Measurements from ENCODE around the gene PCCA. TPM values are rescaled to one million over a fixed set of nuclear protein-coding genes. Genes with fewer than 3 reads are reported as not detected.

Gene PCCA
- total and polyA plus RNA-seq, 3 experiments from 2014 or later, result 6.1 to 9.5 (median 6.2) TPM

GRCh38 chr13:100298691-100299090, 209.8 kb downstream of the PCCA start:
- peak overlapping the region in 1 of 8 donors; percentile 89 for H3K27ac Mint-ChIP-seq
- H3K9me3 Mint-ChIP-seq, result peaks cover 0 to 5% (median 0%) of the 10 kb centered on the region in 5 donors
- ChIA-PET POLR2A (no interaction called here), CTCF (no interaction called here)
- Histone ChIP-seq H3K27ac (ENCODE audit: low read depth, low read length) (no peak overlapping the region), H3K9me3 (ENCODE audit: low read length) (no peaks in the 10 kb centered on the region), H3K4me3 (ENCODE audit: low read length) (no peak overlapping the region), H3K36me3 (ENCODE audit: insufficient read depth, low read length) (no peaks in the 10 kb centered on the region), H3K4me1 (ENCODE audit: insufficient read depth, low read length) (no peaks in the 10 kb centered on the region), H3K27me3 (ENCODE audit: insufficient read depth, low read length, poor library complexity, severe bottlenecking) (no peaks in the 10 kb centered on the region)
- H3K4me3 Mint-ChIP-seq, result no peak overlapping the region
- H3K27me3 Mint-ChIP-seq, result no peaks in the 10 kb centered on the region
- H3K4me1 Mint-ChIP-seq, result peaks cover 0 to 3% (median 3%) of the 10 kb centered on the region in 3 donors
- peaks cover 0 to 24% (median 9%) of the 10 kb centered on the region in 3 donors for H3K36me3 Mint-ChIP-seq
- no peak for DNase-seq

DNA sequence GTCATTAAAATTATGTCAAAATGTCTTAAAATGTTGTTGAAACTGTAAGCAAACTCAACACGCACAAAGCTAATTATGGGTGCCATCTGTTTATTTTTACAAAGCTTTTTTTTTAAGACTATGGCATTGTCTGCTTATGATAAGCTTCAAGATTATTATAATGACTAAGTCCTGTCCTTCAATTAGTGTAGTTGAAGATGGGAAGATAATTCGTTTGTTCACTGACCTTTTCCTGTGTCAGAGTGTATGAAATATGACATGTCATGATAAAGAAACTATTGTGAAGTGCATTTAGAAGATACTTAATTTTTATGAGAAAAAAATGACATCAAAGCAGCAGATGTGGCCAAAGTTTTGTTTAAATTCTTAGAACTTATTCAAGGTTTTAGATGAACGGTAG, 211.3 kb downstream of the PCCA start:
- Mint-ChIP-seq H3K9me3 (peaks cover 0 to 5% (median 0%) of the 10 kb centered on the region in 5 donors), H3K4me1 (peaks cover 0 to 3% (median 3%) of the 10 kb centered on the region in 3 donors), H3K36me3 (peaks cover 4 to 29% (median 11%) of the 10 kb centered on the region in 3 donors), H3K27ac (no peak overlapping the region), H3K4me3 (no peak overlapping the region), H3K27me3 (no peaks in the 10 kb centered on the region)
- Histone ChIP-seq H3K4me3 (ENCODE audit: low read length) (no peak overlapping the region), H3K4me1 (ENCODE audit: insufficient read depth, low read length) (no peaks in the 10 kb centered on the region), H3K27ac (ENCODE audit: low read depth, low read length) (no peak overlapping the region), H3K9me3 (ENCODE audit: low read length) (no peaks in the 10 kb centered on the region), H3K27me3 (ENCODE audit: insufficient read depth, low read length, poor library complexity, severe bottlenecking) (no peaks in the 10 kb centered on the region), H3K36me3 (ENCODE audit: insufficient read depth, low read length) (no peaks in the 10 kb centered on the region)
- DNase-seq, result no peak
- ChIA-PET CTCF (no interaction called here), POLR2A (no interaction called here)

DNA sequence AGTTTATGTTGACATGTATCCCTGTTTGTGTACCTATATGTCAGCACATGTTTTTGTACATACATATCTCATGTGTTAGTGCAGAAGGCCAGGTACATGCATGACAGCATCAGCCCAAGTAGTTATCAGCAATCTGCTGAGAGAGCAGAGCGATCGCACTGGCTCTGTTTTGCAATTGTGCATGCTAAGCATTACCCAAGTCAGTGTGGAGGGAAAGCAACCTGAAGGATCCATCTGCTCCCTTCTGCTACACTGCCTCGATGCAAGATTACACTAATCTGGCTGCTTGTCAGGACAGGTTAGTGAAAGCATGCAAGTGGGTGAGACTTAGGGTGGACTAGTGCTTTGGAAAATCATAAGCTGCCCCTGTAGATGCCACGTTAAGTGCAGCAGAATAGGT, 211.8 kb downstream of the PCCA start:
- no peaks in the 10 kb centered on the region for H3K27me3 Mint-ChIP-seq
- no peaks in the 10 kb centered on the region for H3K27me3 ChIP-seq (ENCODE audit: insufficient read depth, low read length, poor library complexity, severe bottlenecking)
- H3K9me3 Mint-ChIP-seq, result peaks cover 0 to 5% (median 0%) of the 10 kb centered on the region in 5 donors
- H3K27ac ChIP-seq (ENCODE audit: low read depth, low read length), result no peak overlapping the region
- peaks cover 0 to 3% (median 3%) of the 10 kb centered on the region in 3 donors for H3K4me1 Mint-ChIP-seq
- ChIA-PET CTCF (no interaction called here), POLR2A (no interaction called here)
- DNase-seq, result no peak
- no peak overlapping the region for H3K4me3 ChIP-seq (ENCODE audit: low read length)
- H3K27ac Mint-ChIP-seq, result no peak overlapping the region
- H3K36me3 Mint-ChIP-seq, result peaks cover 4 to 29% (median 11%) of the 10 kb centered on the region in 3 donors
- H3K9me3 ChIP-seq (ENCODE audit: low read length), result no peaks in the 10 kb centered on the region
- H3K4me1 ChIP-seq (ENCODE audit: insufficient read depth, low read length), result no peaks in the 10 kb centered on the region
- no peak overlapping the region for H3K4me3 Mint-ChIP-seq
- H3K36me3 ChIP-seq (ENCODE audit: insufficient read depth, low read length), result no peaks in the 10 kb centered on the region

DNA sequence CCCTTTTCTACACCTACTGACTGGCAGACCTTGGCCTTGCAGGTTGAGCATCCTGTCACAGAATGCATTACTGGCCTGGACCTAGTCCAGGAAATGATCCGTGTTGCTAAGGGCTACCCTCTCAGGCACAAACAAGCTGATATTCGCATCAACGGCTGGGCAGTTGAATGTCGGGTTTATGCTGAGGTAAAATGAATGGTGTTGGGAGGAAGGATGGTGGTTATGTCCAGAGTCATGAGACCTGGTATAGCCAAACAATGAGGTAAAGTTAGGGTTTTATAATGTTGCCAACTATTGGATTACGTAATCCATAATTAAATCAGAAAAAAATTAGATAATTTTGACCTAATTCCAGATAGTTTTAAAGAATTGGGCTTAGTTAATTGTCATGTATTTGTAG, 212.5 kb downstream of the PCCA start:
- no peaks in the 10 kb centered on the region for H3K9me3 ChIP-seq (ENCODE audit: low read length)
- no peak overlapping the region for H3K4me3 ChIP-seq (ENCODE audit: low read length)
- Mint-ChIP-seq H3K36me3 (peaks cover 6 to 29% (median 11%) of the 10 kb centered on the region in 3 donors), H3K27ac (no peak overlapping the region), H3K27me3 (no peaks in the 10 kb centered on the region), H3K4me1 (peaks cover 0 to 3% (median 3%) of the 10 kb centered on the region in 3 donors), H3K9me3 (peaks cover 0 to 5% (median 0%) of the 10 kb centered on the region in 5 donors), H3K4me3 (no peak overlapping the region)
- H3K4me1 ChIP-seq (ENCODE audit: insufficient read depth, low read length), result no peaks in the 10 kb centered on the region
- H3K27me3 ChIP-seq (ENCODE audit: insufficient read depth, low read length, poor library complexity, severe bottlenecking), result no peaks in the 10 kb centered on the region
- H3K27ac ChIP-seq (ENCODE audit: low read depth, low read length), result no peak overlapping the region
- ChIA-PET POLR2A (no interaction called here), CTCF (no interaction called here)
- DNase-seq, result no peak
- H3K36me3 ChIP-seq (ENCODE audit: insufficient read depth, low read length), result no peaks in the 10 kb centered on the region

DNA sequence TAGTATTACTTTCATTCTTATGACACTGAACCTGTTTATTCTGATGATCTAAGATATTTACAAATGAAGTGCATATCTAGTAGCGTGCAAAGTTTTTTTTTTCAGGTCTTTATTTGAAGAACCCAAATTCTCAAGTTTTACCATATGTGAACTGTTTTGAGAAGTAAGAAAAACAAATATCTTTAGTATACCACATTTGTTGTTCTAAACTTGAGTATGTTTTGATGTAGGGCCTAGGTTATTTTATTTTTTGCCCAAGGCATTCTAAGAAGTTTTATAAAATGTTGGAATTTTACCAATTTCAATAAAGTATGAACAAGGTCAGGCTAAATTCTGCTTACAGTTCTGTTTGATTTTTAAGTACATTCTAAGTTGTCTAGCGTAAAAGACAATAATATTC, 213.5 kb downstream of the PCCA start:
- no peak for DNase-seq
- Histone ChIP-seq H3K27ac (ENCODE audit: low read depth, low read length) (no peak overlapping the region), H3K9me3 (ENCODE audit: low read length) (no peaks in the 10 kb centered on the region), H3K27me3 (ENCODE audit: insufficient read depth, low read length, poor library complexity, severe bottlenecking) (no peaks in the 10 kb centered on the region), H3K36me3 (ENCODE audit: insufficient read depth, low read length) (no peaks in the 10 kb centered on the region), H3K4me3 (ENCODE audit: low read length) (no peak overlapping the region), H3K4me1 (ENCODE audit: insufficient read depth, low read length) (no peaks in the 10 kb centered on the region)
- POLR2A ChIA-PET, result no interaction called here
- Mint-ChIP-seq H3K27me3 (no peaks in the 10 kb centered on the region), H3K27ac (no peak overlapping the region), H3K4me1 (peaks cover 0 to 3% (median 3%) of the 10 kb centered on the region in 3 donors), H3K9me3 (peaks cover 0 to 5% (median 0%) of the 10 kb centered on the region in 5 donors), H3K4me3 (no peak overlapping the region), H3K36me3 (peaks cover 9 to 22% (median 14%) of the 10 kb centered on the region in 3 donors)
- CTCF ChIA-PET, result no interaction called here

- H3K4me1 Mint-ChIP-seq, result no peaks in the 10 kb centered on the region
- Histone ChIP-seq H3K36me3 (ENCODE audit: insufficient read depth, low read length) (no peaks in the 10 kb centered on the region), H3K27me3 (ENCODE audit: insufficient read depth, low read length, poor library complexity, severe bottlenecking) (no peaks in the 10 kb centered on the region), H3K27ac (ENCODE audit: low read depth, low read length) (no peak overlapping the region), H3K4me3 (ENCODE audit: low read length) (no peak overlapping the region), H3K4me1 (ENCODE audit: insufficient read depth, low read length) (no peaks in the 10 kb centered on the region), H3K9me3 (ENCODE audit: low read length) (no peaks in the 10 kb centered on the region)
- POLR2A ChIA-PET, result no interaction called here
- no peak for DNase-seq
- no peaks in the 10 kb centered on the region for H3K9me3 Mint-ChIP-seq
- no peak overlapping the region for H3K4me3 Mint-ChIP-seq
- H3K36me3 Mint-ChIP-seq, result peaks cover 9 to 15% (median 15%) of the 10 kb centered on the region in 3 donors
- CTCF ChIA-PET, result no interaction called here
- no peak overlapping the region for H3K27ac Mint-ChIP-seq
- H3K27me3 Mint-ChIP-seq, result no peaks in the 10 kb centered on the region
Observed at GRCh38 chr13:100304229-100304628, 215.3 kb downstream of the PCCA start.

DNA sequence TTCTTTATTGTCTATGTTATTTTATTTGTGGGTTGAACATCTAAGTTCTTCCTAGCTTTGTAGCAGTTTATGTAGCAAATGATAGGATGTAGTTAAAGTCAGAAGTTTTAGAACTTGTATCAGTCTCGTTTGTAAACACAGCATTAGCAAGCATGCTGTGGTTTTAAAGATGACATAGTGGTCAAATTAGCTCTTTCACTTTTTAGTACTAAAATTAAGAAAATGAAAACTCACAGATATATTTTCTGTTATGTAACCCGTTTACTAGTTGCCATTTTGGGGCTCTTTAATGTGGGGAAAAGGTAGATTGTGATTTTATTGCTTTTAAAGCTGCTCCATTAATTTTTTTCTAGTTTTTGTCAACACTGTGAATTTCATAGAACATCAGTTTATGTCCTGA, 216.5 kb downstream of the PCCA start:
- no peaks in the 10 kb centered on the region for H3K27me3 ChIP-seq (ENCODE audit: insufficient read depth, low read length, poor library complexity, severe bottlenecking)
- Mint-ChIP-seq H3K27me3 (no peaks in the 10 kb centered on the region), H3K4me3 (no peak overlapping the region), H3K4me1 (no peaks in the 10 kb centered on the region), H3K9me3 (no peaks in the 10 kb centered on the region), H3K27ac (no peak overlapping the region), H3K36me3 (peaks cover 15 to 22% (median 19%) of the 10 kb centered on the region in 3 donors)
- DNase-seq, result no peak
- H3K4me3 ChIP-seq (ENCODE audit: low read length), result no peak overlapping the region
- H3K9me3 ChIP-seq (ENCODE audit: low read length), result no peaks in the 10 kb centered on the region
- no peaks in the 10 kb centered on the region for H3K4me1 ChIP-seq (ENCODE audit: insufficient read depth, low read length)
- POLR2A ChIA-PET, result no interaction called here
- CTCF ChIA-PET, result no interaction called here
- no peaks in the 10 kb centered on the region for H3K36me3 ChIP-seq (ENCODE audit: insufficient read depth, low read length)
- no peak overlapping the region for H3K27ac ChIP-seq (ENCODE audit: low read depth, low read length)

GRCh38 chr13:100306030-100306429, 217.1 kb downstream of the PCCA start:
- no peaks in the 10 kb centered on the region for H3K4me1 Mint-ChIP-seq
- H3K9me3 ChIP-seq (ENCODE audit: low read length), result no peaks in the 10 kb centered on the region
- ChIA-PET CTCF (no interaction called here), POLR2A (no interaction called here)
- H3K27me3 Mint-ChIP-seq, result no peaks in the 10 kb centered on the region
- no peak overlapping the region for H3K4me3 Mint-ChIP-seq
- no peaks in the 10 kb centered on the region for H3K36me3 ChIP-seq (ENCODE audit: insufficient read depth, low read length)
- peaks cover 15 to 23% (median 21%) of the 10 kb centered on the region in 3 donors for H3K36me3 Mint-ChIP-seq
- no peak overlapping the region for H3K4me3 ChIP-seq (ENCODE audit: low read length)
- H3K27me3 ChIP-seq (ENCODE audit: insufficient read depth, low read length, poor library complexity, severe bottlenecking), result no peaks in the 10 kb centered on the region
- H3K27ac Mint-ChIP-seq, result no peak overlapping the region
- no peaks in the 10 kb centered on the region for H3K9me3 Mint-ChIP-seq
- DNase-seq, result no peak
- no peak overlapping the region for H3K27ac ChIP-seq (ENCODE audit: low read depth, low read length)
- no peaks in the 10 kb centered on the region for H3K4me1 ChIP-seq (ENCODE audit: insufficient read depth, low read length)
